K562 (cell line): ENCODE measurements around the gene TUBA1A. TPM values are rescaled to one million over a fixed set of nuclear protein-coding genes. Genes with fewer than 3 reads are reported as not detected.
A peak's percentile ranks its signal among the peaks of the same experiment; 100 is the strongest.

Experiments used
- ATAC-seq: fragments of 200-7000 bp; cut with Tn5 transposase; 3 replicates; pipeline ENCODE4 v1.9.1; 2020; ENCODE audit warnings: moderate library complexity
- BruUV-seq: library from RNA; stranded (reverse); fragments of 400-500 nt; replicated peaks from 2 replicates; lab custom pipeline; 2021; lab: Mats Ljungman, UMichigan
- CTCF ChIA-PET: fragments of 300-600 bp; formaldehyde crosslinking; extraction: SDS; loops from one replicate; lab custom pipeline; 2021; ENCODE audit warnings: low intra/inter-chr PET ratio; lab: Yijun Ruan, JAX
- POLR2A ChIA-PET: fragments of 300-600, 350-650 bp; sonication (Branson Sonifier 250); formaldehyde crosslinking; extraction: SDS; loops from one replicate; lab custom pipeline; 2021; ENCODE audit warnings: antibody characterized with exemption, inconsistent platforms; lab: Yijun Ruan, JAX
- DNase-seq, 4 experiments: peaks; one replicate each; pipeline versions ENCODE4 v3.0.0 to v3.0.0-alpha.2; 2011 to 2018; ENCODE audit warnings: low spot score in 3 of 4, mixed read lengths in 3 of 4; ENCODE audit errors: extremely low read depth in 1 of 4
- FAIRE-seq: peaks from 2 replicates; lab custom pipeline; 2011; peaks lifted over from hg19 to GRCh38; lab: Jason Lieb, UNC
- H2AFZ ChIP-seq: 2 replicates; pipeline ENCODE4 v1.6.0; 2011; ENCODE audit warnings: low read depth, low read length, control low read depth, inconsistent platforms
- H3K27ac ChIP-seq: fragments of 200-600 bp; 3 replicates; pipeline ENCODE4 v1.8.0; 2011; ENCODE audit warnings: low read depth, mild to moderate bottlenecking, control low read depth, inconsistent platforms, low read length, moderate library complexity, mixed read lengths; ENCODE audit errors: extremely low read depth
- H3K27me3 ChIP-seq, 2 experiments: fragments of 300-600 bp in 1 of 2; 2 replicates in 1 of 2; 3 replicates in 1 of 2; pipeline versions ENCODE4 v1.6.0 to v1.8.0; 2011; ENCODE audit warnings: inconsistent platforms in 2 of 2, low read length in 2 of 2, mild to moderate bottlenecking in 1 of 2, mixed read lengths in 1 of 2, moderate library complexity in 1 of 2; ENCODE audit not compliant: control insufficient read depth in 2 of 2, insufficient read depth in 2 of 2
- H3K36me3 ChIP-seq: fragments of 300-600 bp; 3 replicates; pipeline ENCODE4 v1.8.0; 2011; ENCODE audit warnings: mild to moderate bottlenecking, low read length, inconsistent platforms; ENCODE audit not compliant: control insufficient read depth, insufficient read depth
- H3K4me1 ChIP-seq, 2 experiments: fragments of 200-600 bp in 1 of 2; replicated peaks in 1 of 2; 2 replicates in 1 of 2; 3 replicates in 1 of 2; pipeline versions ENCODE4 v1.5.1 to v1.8.0; 2011; ENCODE audit warnings: inconsistent platforms in 2 of 2, low read length in 2 of 2, mild to moderate bottlenecking in 1 of 2, mixed read lengths in 1 of 2, moderate library complexity in 1 of 2; ENCODE audit not compliant: control insufficient read depth in 2 of 2, insufficient read depth in 2 of 2
- H3K4me2 ChIP-seq: 2 replicates; pipeline ENCODE4 v1.6.1; 2011; ENCODE audit warnings: low read length, control low read depth, inconsistent platforms, mixed read lengths; ENCODE audit not compliant: insufficient read depth
- H3K4me3 ChIP-seq: fragments of 200-600 bp; sonication (generic), shearing (Covaris generic); 2 replicates; pipeline ENCODE4 v1.5.1; 2016; ENCODE audit warnings: control low read depth, inconsistent platforms
- H3K79me2 ChIP-seq: fragments of 200-600 bp; 3 replicates; pipeline ENCODE4 v1.8.0; 2011; ENCODE audit warnings: low read length, inconsistent platforms; ENCODE audit not compliant: control insufficient read depth, insufficient read depth
- H3K9ac ChIP-seq, 2 experiments: 2 replicates each; pipeline versions ENCODE4 v1.6.0 to v1.6.1; 2011; ENCODE audit warnings: low read depth in 2 of 2, low read length in 2 of 2, control low read depth in 1 of 2, inconsistent platforms in 1 of 2, mild to moderate bottlenecking in 1 of 2, mixed read lengths in 1 of 2; ENCODE audit not compliant: insufficient read depth in 1 of 2
- H3K9me1 ChIP-seq: one replicate; pipeline ENCODE4 v1.6.0; 2011; ENCODE audit warnings: inconsistent platforms, mild to moderate bottlenecking, low read length, moderate library complexity; ENCODE audit not compliant: control insufficient read depth, insufficient read depth
- H3K9me3 ChIP-seq: replicated peaks from 2 replicates; pipeline ENCODE4 v1.5.1; 2011; ENCODE audit warnings: low read depth, low read length, inconsistent platforms; ENCODE audit not compliant: control insufficient read depth, insufficient read depth
- H4K20me1 ChIP-seq: replicated peaks from 2 replicates; pipeline ENCODE4 v1.6.1; 2011; ENCODE audit warnings: low read length, inconsistent platforms, mixed read lengths; ENCODE audit not compliant: control insufficient read depth, insufficient read depth
- BMI1 ChIP-seq: fragments of 150-350 bp; IDR thresholded peaks from 2 replicates; pipeline ENCODE4 v1.6.1; 2014; ENCODE audit warnings: low read length
- MEF2A ChIP-seq: IDR thresholded peaks from 2 replicates; pipeline ENCODE4 v1.6.1; 2011; ENCODE audit warnings: low read depth, mild to moderate bottlenecking, low read length, moderate library complexity; ENCODE audit not compliant: control insufficient read depth
- SPI1 ChIP-seq: IDR thresholded peaks from 2 replicates; pipeline ENCODE4 v1.6.1; 2011; ENCODE audit warnings: low read depth, low read length, control low read depth, borderline replicate concordance
- SREBF2 ChIP-seq: sonication (generic); formaldehyde crosslinking; IDR thresholded peaks from 2 replicates; pipeline ENCODE4 v1.4.0; 2020; ENCODE audit warnings: mild to moderate bottlenecking, missing genetic modification reagents
- ZFP30 ChIP-seq: fragments of 250-450 bp; sonication (Bioruptor Pico); IDR thresholded peaks from 2 replicates; pipeline ENCODE4 v1.8.0; 2022; ENCODE audit warnings: moderate library complexity, mild to moderate bottlenecking, inconsistent platforms, borderline replicate concordance
- ZNF224 ChIP-seq: sonication (generic); formaldehyde crosslinking; IDR thresholded peaks from 2 replicates; pipeline ENCODE4 v1.8.0; 2022; ENCODE audit warnings: mild to moderate bottlenecking, missing genetic modification reagents
- ZNF589 ChIP-seq: fragments of 200-800 bp; sonication (Bioruptor generic); IDR thresholded peaks from 2 replicates; pipeline ENCODE4 v1.6.1; 2016; ENCODE audit warnings: low read depth, missing genetic modification characterization, missing compliant biosample characterization
- ZNF668 ChIP-seq: fragments of 250-450 bp; sonication (Bioruptor Pico); IDR thresholded peaks from 2 replicates; pipeline ENCODE4 v1.8.0; 2022; ENCODE audit warnings: mild to moderate bottlenecking, inconsistent platforms
- WGBS: fragments of 100-300 bp; shearing (Covaris generic); methylation state at CpG from one replicate; pipeline ENCODE4 v1.1.6; 2016; ENCODE audit warnings: low coverage, mixed read lengths; ENCODE audit not compliant: insufficient coverage; ENCODE audit errors: missing lambda C conversion rate; 5-methylcytosine and 5-hydroxymethylcytosine counted together
- in situ Hi-C: fragments of 300-500 bp; cut with MboI; formaldehyde crosslinking; loops from 4 replicates; pipeline ENCODE4 v1.15.0; 2018; ENCODE audit warnings: inconsistent platforms, mixed read lengths
- intact Hi-C: fragments of 100-400 bp; cut with micrococcal nuclease; formaldehyde crosslinking; loops from 2 replicates; pipeline ENCODE4 v1.14.2; 2022
- polyA plus RNA-seq, 8 experiments: library from polyadenylated mRNA; depleted of rRNA in 4 of 8; stranded (reverse) in 5 of 8; unstranded in 3 of 8; fragments of >200 nt; fragmentation: Nextera tagmentation in 2 of 8; fragmentation: Illumina TruSeq in 1 of 8; extraction: Ambion mirVana in 2 of 8; extraction: Trizol in 1 of 8; gene quantifications; 2 replicates each; pipeline versions ENCODE4 v1.2.1 to v1.2.3, GENCODE V29; 2011 to 2014; ENCODE audit warnings: inconsistent platforms in 1 of 8, missing spikeins in 1 of 8
- total RNA-seq, 7 experiments: library from RNA; depleted of rRNA in 6 of 7; stranded (reverse); fragments of >200 nt in 6 of 7; fragmentation: Illumina TruSeq in 2 of 7; extraction: Trizol in 2 of 7; gene quantifications; 2 replicates each; pipeline versions ENCODE4 v1.2.1 to v1.2.3, GENCODE V29; 2011 to 2021; ENCODE audit warnings: low replicate concordance in 1 of 7
- TF ChIP-seq, protein P1 (sequence below): sonication (generic); IDR thresholded peaks from 2 replicates; pipeline ENCODE4 v1.6.1; 2016
- TF ChIP-seq, protein P2 (sequence below): fragments of 450-650 bp; conservative IDR thresholded peaks from 2 replicates; pipeline ENCODE4 v1.6.1; 2016; ENCODE audit warnings: missing genetic modification characterization, low read depth, mild to moderate bottlenecking, control low read depth, missing compliant biosample characterization
- TF ChIP-seq, protein P3 (sequence below): IDR thresholded peaks from 3 replicates; pipeline ENCODE4 v1.6.1; 2011; ENCODE audit warnings: borderline replicate concordance, mild to moderate bottlenecking; ENCODE audit not compliant: insufficient read length, insufficient read depth
- TF ChIP-seq, protein P4 (sequence below): fragments of 450-650 bp; IDR thresholded peaks from 2 replicates; pipeline ENCODE4 v1.6.1; 2017; ENCODE audit warnings: mild to moderate bottlenecking, moderate library complexity
- TF ChIP-seq, protein P5 (sequence below), 2 experiments: fragments of 250-450 bp in 1 of 2; fragments of 450-650 bp in 1 of 2; sonication (Bioruptor Pico) in 1 of 2; IDR thresholded peaks; 2 replicates each; pipeline versions ENCODE4 v1.6.1 to v1.8.0; 2016 to 2021; ENCODE audit warnings: mild to moderate bottlenecking in 2 of 2, moderate library complexity in 2 of 2, missing compliant biosample characterization in 1 of 2, missing genetic modification characterization in 1 of 2

Gene TUBA1A
- total and polyA plus RNA-seq, 9 of the 15 experiments (the other 6 are each of a cell fraction or from before 2014, with no cell fraction given): 7.4 to 45.1 (median 11.9) TPM

DNA sequence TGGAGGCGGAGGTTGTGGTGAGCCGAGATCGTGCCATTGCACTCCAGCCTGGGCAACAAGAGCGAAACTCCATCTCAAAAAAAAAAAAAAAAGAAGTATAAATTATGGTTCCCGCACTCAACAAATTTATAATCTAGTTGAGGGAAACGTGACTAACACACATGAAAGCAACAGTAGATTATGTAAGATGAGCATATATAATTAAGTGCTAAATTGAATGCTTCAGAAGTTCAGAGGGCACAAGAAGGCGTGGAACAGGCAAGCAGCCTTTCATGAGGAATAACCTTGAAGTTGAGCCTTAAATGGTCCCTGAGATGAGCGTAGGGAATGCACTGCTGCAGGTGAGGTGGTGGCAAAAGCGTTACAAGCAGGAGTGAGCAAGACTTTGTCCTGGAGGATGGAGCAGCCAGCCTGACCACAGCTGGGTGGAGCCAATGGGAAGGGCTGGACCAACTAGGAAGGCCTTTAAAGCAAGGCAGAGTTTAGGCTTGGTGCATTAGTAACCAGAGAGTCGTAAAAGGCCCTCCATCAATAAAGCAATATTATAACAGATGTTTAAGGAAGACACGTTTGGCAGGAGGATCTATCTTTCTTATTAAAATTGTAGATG, 30.6 kb upstream of the TUBA1A start:
- ATAC-seq: peak; percentile 39
- Histone ChIP-seq H3K4me2 (no peak overlapping the region), H3K4me1 (no peaks in the 10 kb centered on the region; a peak in 2 of 5 replicates), H3K79me2 (no peaks in the 10 kb centered on the region), H3K9me1 (no peaks in the 10 kb centered on the region), H3K27me3 (no peaks in the 10 kb centered on the region), H3K4me3 (no peak overlapping the region), H4K20me1 (no peaks in the 10 kb centered on the region), H3K36me3 (no peaks in the 10 kb centered on the region), H3K9me3 (no peaks in the 10 kb centered on the region), H3K27ac (no peak overlapping the region), H2AFZ (peak overlapping the region; percentile 17; the same call in 1 of the 2 replicates), H3K9ac (no peak overlapping the region)
- DNase-seq: no peak
- ChIA-PET POLR2A (no interaction called here), CTCF (no interaction called here)
- FAIRE-seq: no peak
- intact Hi-C loops: no loop called here
- in situ Hi-C loops: no loop called here
- TF ChIP-seq ZNF224 (CRISPR knock-in tag) (no peak), SREBF2 (CRISPR knock-in tag) (no peak), MEF2A (no peak), ZNF668 (no peak), SPI1 (no peak), ZNF589 (CRISPR knock-in tag) (no peak), ZFP30 (CRISPR knock-in tag) (no peak), BMI1 (no peak)
- TF ChIP-seq, protein P1, sequence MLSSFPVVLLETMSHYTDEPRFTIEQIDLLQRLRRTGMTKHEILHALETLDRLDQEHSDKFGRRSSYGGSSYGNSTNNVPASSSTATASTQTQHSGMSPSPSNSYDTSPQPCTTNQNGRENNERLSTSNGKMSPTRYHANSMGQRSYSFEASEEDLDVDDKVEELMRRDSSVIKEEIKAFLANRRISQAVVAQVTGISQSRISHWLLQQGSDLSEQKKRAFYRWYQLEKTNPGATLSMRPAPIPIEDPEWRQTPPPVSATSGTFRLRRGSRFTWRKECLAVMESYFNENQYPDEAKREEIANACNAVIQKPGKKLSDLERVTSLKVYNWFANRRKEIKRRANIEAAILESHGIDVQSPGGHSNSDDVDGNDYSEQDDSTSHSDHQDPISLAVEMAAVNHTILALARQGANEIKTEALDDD: no peak
- TF ChIP-seq, protein P2, sequence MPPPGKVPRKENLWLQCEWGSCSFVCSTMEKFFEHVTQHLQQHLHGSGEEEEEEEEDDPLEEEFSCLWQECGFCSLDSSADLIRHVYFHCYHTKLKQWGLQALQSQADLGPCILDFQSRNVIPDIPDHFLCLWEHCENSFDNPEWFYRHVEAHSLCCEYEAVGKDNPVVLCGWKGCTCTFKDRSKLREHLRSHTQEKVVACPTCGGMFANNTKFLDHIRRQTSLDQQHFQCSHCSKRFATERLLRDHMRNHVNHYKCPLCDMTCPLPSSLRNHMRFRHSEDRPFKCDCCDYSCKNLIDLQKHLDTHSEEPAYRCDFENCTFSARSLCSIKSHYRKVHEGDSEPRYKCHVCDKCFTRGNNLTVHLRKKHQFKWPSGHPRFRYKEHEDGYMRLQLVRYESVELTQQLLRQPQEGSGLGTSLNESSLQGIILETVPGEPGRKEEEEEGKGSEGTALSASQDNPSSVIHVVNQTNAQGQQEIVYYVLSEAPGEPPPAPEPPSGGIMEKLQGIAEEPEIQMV (tag): no peak
- TF ChIP-seq, protein P3, sequence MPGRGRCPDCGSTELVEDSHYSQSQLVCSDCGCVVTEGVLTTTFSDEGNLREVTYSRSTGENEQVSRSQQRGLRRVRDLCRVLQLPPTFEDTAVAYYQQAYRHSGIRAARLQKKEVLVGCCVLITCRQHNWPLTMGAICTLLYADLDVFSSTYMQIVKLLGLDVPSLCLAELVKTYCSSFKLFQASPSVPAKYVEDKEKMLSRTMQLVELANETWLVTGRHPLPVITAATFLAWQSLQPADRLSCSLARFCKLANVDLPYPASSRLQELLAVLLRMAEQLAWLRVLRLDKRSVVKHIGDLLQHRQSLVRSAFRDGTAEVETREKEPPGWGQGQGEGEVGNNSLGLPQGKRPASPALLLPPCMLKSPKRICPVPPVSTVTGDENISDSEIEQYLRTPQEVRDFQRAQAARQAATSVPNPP: no peak
- TF ChIP-seq, protein P4, sequence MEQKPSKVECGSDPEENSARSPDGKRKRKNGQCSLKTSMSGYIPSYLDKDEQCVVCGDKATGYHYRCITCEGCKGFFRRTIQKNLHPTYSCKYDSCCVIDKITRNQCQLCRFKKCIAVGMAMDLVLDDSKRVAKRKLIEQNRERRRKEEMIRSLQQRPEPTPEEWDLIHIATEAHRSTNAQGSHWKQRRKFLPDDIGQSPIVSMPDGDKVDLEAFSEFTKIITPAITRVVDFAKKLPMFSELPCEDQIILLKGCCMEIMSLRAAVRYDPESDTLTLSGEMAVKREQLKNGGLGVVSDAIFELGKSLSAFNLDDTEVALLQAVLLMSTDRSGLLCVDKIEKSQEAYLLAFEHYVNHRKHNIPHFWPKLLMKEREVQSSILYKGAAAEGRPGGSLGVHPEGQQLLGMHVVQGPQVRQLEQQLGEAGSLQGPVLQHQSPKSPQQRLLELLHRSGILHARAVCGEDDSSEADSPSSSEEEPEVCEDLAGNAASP: no peak
- TF ChIP-seq, protein P5, sequence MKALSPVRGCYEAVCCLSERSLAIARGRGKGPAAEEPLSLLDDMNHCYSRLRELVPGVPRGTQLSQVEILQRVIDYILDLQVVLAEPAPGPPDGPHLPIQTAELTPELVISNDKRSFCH (CRISPR knock-in tag; IDR thresholded peaks at IDR 0.05): no peak
- TF ChIP-seq, protein P5 (tag; IDR thresholded peaks at IDR 0.05): no peak
- 68% methylated on average over 10 of the region's 11 CpGs for WGBS
- BruUV-seq: no TSS peak
